Epithelial cell of proximal tubule (primary cell): ENCODE results near the gene SIDT1. TPM values are rescaled to one million over a fixed set of nuclear protein-coding genes. Genes with fewer than 3 reads are reported as not detected.

Experiments used
- DNase-seq: peaks from one replicate; pipeline ENCODE4 v3.0.0-alpha.2; 2011; ENCODE audit warnings: low read depth
- H3K4me3 ChIP-seq: 2 replicates; pipeline ENCODE4 v1.5.1; 2011; ENCODE audit warnings: low read depth, mild to moderate bottlenecking, low read length
- CTCF ChIP-seq: conservative IDR thresholded peaks from 2 replicates; pipeline ENCODE4 v1.5.1; 2012; ENCODE audit warnings: low read depth, mild to moderate bottlenecking, low read length
- total RNA-seq: library from RNA; depleted of rRNA; stranded (reverse); fragments of >200 nt; gene quantifications from 2 replicates; pipeline ENCODE4 v1.2.3, GENCODE V29; 2015

The SIDT1 gene
- total RNA-seq, 1 donor from 2014 or later: not detected

- no peak overlapping the region for H3K4me3 ChIP-seq
- TF ChIP-seq CTCF: no peak
- DNase-seq: no peak
These were observed 106.6 kb downstream of the SIDT1 start for GRCh38 chr3:113638910-113639309.

DNA sequence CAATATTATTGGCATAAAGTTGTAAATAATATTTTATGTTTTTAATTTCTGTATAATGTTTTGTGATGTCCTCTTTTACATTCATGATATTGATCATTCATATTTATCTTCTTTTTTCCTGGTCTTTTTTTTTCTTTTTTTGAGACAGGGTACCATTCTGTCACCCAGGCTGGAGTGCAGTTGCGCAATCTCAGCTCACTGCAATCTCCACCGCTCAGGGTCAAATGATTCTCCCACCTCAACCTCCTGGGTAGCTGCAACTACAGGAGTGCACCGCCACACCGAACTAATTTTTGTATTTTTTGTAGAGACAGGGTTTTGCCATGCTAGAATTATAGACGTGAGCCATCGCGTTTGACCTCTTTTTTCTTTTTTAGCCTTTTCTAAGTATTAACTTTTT, 111.2 kb downstream of the SIDT1 start:
- TF ChIP-seq CTCF: no peak

GRCh38 chr3:113648524-113648923, 116.2 kb downstream of the SIDT1 start:
- no peak for DNase-seq
- no peak for TF ChIP-seq CTCF
- H3K4me3 ChIP-seq: no peak overlapping the region

More for the DNA sequence above, 111.2 kb downstream of the SIDT1 start:
- no peak overlapping the region for H3K4me3 ChIP-seq
- no peak for DNase-seq

DNA sequence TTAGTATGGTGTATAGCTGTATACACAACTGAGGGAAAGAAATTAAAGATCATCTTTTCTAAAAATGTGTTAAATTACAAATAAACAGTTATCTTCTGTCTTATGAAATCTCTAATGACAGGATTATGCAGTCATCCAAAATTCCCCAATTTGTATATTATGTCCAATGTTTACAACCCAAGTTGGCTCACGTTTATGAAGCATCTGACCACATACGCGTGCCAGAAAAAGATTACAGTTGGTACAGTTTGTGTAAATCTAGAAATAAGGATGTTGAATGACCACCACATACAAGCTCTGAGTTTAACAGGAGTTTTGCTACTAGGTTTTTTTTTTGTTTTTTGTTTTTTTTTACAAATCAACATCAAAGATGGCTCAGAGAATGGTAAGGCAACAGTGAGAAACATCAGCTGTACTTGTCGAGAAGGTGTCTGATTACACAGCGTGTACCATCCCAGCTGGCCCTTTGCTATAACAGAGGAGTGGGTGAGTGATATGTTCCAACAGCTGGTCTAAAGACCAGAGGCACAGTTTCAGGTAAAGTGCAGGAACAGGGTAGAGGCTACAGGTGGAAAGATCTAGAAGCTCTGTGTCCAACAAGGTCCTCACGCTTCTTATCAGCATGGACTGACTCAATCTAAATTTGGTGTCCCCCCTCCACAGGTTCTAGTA, 117.0 kb downstream of the SIDT1 start:
- no peak for DNase-seq
- TF ChIP-seq CTCF: no peak
- H3K4me3 ChIP-seq: no peak overlapping the region

DNA sequence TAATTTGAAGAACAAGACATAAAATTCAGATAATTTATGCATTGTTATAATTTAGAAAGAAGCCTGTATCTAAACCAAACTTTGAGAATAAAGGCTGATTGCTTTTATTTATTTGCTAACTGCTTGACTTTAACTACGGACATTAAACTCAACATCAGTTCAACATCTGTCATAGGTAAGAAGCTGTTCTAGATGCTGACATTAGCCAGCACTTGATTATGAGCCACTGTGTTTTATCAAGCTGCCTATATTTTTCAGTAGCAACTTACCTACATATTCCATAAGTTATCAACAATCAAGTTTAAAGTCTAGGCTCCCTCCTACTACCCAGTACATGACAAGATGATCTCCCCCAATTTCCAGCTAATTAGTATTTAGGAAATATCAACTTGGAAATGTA, 122.0 kb downstream of the SIDT1 start:
- no peak for DNase-seq
- TF ChIP-seq CTCF: no peak

GRCh38 chr3:113654851-113655250, 122.5 kb downstream of the SIDT1 start:
- no peak for TF ChIP-seq CTCF
- no peak for DNase-seq
- H3K4me3 ChIP-seq: no peak overlapping the region

More for the DNA sequence above, 122.0 kb downstream of the SIDT1 start:
- H3K4me3 ChIP-seq: no peak overlapping the region

DNA sequence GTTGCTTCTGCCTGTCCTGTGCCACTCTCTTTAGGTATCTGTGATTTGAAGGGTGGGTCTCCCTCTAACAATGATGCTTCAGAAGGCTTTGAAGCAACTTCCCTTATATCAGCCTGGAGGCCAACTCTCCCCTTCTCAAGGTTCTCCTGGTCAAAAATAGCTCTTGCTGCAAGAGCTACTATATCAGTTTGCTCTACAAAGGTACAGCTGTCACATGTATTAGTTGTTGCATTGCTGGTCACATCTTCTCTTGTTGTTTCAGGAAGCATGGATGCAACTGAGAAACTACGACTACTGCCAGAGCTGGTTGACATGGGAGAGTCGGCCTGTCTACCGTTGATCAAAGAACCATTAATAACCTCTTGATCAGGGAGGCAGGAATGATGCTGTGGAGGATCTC, 125.8 kb downstream of the SIDT1 start:
- no peak overlapping the region for H3K4me3 ChIP-seq
- no peak for TF ChIP-seq CTCF
- no peak for DNase-seq
